ENCODE results near the gene MTMR4.

GRCh38 chr17:58514770-58515157 lies 326 bp upstream of the MTMR4 start:
- TF ChIP-seq CTCF (IDR thresholded peaks at IDR 0.05; ENCODE audit: low read depth, low read length, missing input control) (no peak), FOXA1 (IDR thresholded peaks at IDR 0.05) (no peak), MAX (IDR thresholded peaks at IDR 0.05) (no peak), NR2F2 (IDR thresholded peaks at IDR 0.05) (no peak), ATF3 (IDR thresholded peaks at IDR 0.05) (no peak), EGR1 (IDR thresholded peaks at IDR 0.05; ENCODE audit: low read depth in 2 of 2) (no peak), SP1 (IDR thresholded peaks at IDR 0.05) (no peak), JUND (IDR thresholded peaks at IDR 0.05) (no peak)
- TF ChIP-seq, protein P1, sequence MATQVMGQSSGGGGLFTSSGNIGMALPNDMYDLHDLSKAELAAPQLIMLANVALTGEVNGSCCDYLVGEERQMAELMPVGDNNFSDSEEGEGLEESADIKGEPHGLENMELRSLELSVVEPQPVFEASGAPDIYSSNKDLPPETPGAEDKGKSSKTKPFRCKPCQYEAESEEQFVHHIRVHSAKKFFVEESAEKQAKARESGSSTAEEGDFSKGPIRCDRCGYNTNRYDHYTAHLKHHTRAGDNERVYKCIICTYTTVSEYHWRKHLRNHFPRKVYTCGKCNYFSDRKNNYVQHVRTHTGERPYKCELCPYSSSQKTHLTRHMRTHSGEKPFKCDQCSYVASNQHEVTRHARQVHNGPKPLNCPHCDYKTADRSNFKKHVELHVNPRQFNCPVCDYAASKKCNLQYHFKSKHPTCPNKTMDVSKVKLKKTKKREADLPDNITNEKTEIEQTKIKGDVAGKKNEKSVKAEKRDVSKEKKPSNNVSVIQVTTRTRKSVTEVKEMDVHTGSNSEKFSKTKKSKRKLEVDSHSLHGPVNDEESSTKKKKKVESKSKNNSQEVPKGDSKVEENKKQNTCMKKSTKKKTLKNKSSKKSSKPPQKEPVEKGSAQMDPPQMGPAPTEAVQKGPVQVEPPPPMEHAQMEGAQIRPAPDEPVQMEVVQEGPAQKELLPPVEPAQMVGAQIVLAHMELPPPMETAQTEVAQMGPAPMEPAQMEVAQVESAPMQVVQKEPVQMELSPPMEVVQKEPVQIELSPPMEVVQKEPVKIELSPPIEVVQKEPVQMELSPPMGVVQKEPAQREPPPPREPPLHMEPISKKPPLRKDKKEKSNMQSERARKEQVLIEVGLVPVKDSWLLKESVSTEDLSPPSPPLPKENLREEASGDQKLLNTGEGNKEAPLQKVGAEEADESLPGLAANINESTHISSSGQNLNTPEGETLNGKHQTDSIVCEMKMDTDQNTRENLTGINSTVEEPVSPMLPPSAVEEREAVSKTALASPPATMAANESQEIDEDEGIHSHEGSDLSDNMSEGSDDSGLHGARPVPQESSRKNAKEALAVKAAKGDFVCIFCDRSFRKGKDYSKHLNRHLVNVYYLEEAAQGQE (IDR thresholded peaks at IDR 0.05) = no peak
